GM12865 (cell line): Measurements from ENCODE around the gene PRM3.

Source experiments
- DNase-seq: peaks from one replicate; pipeline ENCODE4 v3.0.0; 2010; ENCODE audit warnings: low read depth
- H3K4me3 ChIP-seq: 2 replicates; pipeline ENCODE4 v1.5.1; 2011; ENCODE audit warnings: mild to moderate bottlenecking, low read depth, low read length, control low read depth
- CTCF ChIP-seq: IDR thresholded peaks from 2 replicates; pipeline ENCODE4 v1.5.1; 2011; ENCODE audit warnings: low read length, control low read depth, low read depth, inconsistent platforms; ENCODE audit not compliant: insufficient read depth; ENCODE audit errors: missing control alignments

PRM3 gene

GRCh38 chr16:11263737-11264136, 9.7 kb downstream of the PRM3 start:
- H3K4me3 ChIP-seq = no peak overlapping the region
- peak; percentile 66 for DNase-seq
- no peak for TF ChIP-seq CTCF

- DNase-seq = no peak
- no peak for TF ChIP-seq CTCF
- H3K4me3 ChIP-seq = no peak overlapping the region
Observed at GRCh38 chr16:11262915-11263314, 10.5 kb downstream of the PRM3 start.

GRCh38 chr16:11260596-11260966, 12.8 kb downstream of the PRM3 start:
- DNase-seq = no peak
- no peak overlapping the region for H3K4me3 ChIP-seq
- no peak for TF ChIP-seq CTCF

- TF ChIP-seq CTCF = no peak
- DNase-seq = no peak
- H3K4me3 ChIP-seq = no peak overlapping the region
Observed at GRCh38 chr16:11259655-11260595, 13.5 kb downstream of the PRM3 start.

GRCh38 chr16:11258553-11259492, 14.6 kb downstream of the PRM3 start:
- no peak for TF ChIP-seq CTCF
- no peak overlapping the region for H3K4me3 ChIP-seq
- peak; percentile 88 for DNase-seq

GRCh38 chr16:11257131-11257938, 16.1 kb downstream of the PRM3 start:
- TF ChIP-seq CTCF = peak; percentile 61
- peak overlapping the region; percentile 61 for H3K4me3 ChIP-seq
- DNase-seq = peak; percentile 79
